HG02763 (cell line): ENCODE data around the gene ZNRD2.
A peak's percentile ranks its signal among the peaks of the same experiment; 100 is the strongest.
"Not testable (repeated sequence)": the region's sequence is repeated elsewhere in the genome, so short reads cannot be mapped to it uniquely, and the experiment has no call there.

Source experiments
- ATAC-seq: cut with Tn5 transposase; IDR thresholded peaks from one replicate; pipeline ENCODE4 v1.9.1; 2021; ENCODE audit warnings: mild to moderate bottlenecking, moderate library complexity; ENCODE audit not compliant: unreplicated experiment

The ZNRD2 gene

GRCh38 chr11:65569973-65570918 is at the start of gene ZNRD2:
Gene ZNRD2, plus strand, starts transcription at chr11:65570477. Its CDS starts 15 bp downstream, at chr11:65570492.
- ATAC-seq = peak; percentile 54

GRCh38 chr11:65521777-65522521 is 48.3 kb upstream of the ZNRD2 start:
- not testable (repeated sequence) for ATAC-seq

- not testable (repeated sequence) for ATAC-seq
Observed at GRCh38 chr11:65522718-65523630, 47.3 kb upstream of the ZNRD2 start.

DNA sequence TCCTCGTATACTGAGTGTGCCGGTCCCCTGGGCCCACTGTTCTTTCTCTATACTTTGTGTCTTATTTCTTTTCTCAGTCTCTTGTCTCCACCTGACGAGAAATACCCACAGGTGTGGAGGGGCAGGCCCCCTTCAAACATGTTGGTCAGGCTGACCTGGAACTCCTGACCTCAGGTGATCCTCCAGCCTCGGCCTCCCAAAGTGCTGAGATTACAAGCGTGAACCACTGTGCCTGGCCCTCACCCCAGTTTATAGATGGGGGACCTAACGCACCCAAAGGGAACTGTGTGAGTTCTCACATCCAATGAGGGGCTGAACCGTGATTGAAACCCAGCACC is 46.7 kb upstream of the ZNRD2 start:
- not testable (repeated sequence) for ATAC-seq

DNA sequence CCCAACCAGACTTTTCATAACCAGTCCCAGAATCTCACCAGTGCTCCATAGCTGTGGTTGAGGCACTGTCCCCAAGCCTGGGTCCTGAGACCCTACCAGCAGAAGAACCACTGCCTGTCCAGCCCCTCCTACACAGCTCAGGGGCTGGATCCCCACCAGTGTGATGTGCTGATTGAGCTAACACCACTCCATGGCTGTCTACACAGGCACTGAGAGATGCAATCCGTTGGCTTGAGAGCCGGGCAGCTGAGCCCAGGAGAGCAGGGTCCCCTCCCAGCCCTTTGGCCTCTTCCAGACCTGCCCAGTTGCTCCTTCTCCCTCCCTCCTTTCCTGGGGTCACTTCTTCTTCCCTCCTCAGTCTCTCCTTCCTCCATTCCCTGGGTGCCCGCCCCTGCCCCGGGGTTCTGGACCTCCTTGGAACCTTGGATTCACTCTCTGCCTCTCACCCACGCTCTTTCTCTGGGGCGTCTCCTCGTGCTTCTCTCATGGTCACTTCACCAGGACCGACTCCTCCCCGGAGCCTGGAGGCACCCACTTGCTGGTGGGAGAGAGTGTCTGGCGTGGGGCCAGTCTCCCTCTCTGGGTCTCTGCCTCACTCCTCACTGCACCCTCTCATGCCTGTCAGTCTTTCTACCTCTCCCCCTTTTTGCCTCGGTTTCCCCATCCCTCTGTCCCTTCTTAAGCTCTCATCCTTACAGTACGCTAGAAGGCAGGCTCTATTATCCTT is 46.1 kb upstream of the ZNRD2 start:
- no peak for ATAC-seq

GRCh38 chr11:65524741-65525545 is 45.3 kb upstream of the ZNRD2 start, which contains the start of gene SCYL1:
Gene SCYL1, plus strand, starts transcription at chr11:65525083. Its CDS starts 71 bp downstream, at chr11:65525154.
- ATAC-seq = peak; percentile 69

DNA sequence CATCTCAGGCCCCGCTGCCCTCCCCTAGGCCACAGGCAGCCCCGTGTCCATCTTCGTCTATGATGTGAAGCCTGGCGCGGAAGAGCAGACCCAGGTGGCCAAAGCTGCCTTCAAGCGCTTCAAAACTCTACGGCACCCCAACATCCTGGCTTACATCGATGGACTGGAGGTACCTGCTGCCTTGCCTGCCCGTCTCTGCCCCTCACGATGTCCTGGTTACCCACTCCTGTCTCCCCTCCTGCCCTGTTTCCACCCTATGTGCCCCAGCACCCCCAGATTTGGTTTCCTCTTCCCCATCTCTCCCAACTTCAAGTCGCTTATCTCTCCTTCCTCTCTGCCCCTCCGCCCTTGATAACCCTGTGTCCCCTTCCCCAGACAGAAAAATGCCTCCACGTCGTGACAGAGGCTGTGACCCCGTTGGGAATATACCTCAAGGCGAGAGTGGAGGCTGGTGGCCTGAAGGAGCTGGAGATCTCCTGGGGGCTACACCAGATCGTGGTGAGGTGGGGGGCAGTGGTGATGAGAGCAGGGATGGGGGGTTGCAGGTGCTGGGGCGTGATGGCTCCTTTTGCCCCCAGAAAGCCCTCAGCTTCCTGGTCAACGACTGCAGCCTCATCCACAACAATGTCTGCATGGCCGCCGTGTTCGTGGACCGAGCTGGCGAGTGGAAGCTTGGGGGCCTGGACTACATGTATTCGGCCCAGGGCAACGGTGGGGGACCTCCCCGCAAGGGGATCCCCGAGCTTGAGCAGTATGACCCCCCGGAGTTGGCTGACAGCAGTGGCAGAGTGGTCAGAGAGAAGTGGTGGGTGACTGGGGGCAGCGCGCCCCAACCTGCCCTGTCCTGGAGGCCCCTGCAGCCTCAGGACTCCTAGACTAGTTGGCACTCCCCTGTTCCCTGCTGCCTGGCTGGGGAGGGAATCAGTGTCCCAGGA is 44.5 kb upstream of the ZNRD2 start:
- ATAC-seq = no peak

DNA sequence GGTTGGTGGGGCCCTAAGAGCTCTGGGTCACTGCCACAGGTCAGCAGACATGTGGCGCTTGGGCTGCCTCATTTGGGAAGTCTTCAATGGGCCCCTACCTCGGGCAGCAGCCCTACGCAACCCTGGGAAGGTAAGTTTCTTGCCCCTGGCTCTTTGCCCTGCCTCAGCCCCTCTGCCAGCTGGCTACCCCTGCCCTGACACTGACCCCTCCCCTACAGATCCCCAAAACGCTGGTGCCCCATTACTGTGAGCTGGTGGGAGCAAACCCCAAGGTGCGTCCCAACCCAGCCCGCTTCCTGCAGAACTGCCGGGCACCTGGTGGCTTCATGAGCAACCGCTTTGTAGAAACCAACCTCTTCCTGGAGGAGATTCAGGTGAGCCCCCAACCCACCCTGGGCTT is 43.5 kb upstream of the ZNRD2 start:
- no peak for ATAC-seq

DNA sequence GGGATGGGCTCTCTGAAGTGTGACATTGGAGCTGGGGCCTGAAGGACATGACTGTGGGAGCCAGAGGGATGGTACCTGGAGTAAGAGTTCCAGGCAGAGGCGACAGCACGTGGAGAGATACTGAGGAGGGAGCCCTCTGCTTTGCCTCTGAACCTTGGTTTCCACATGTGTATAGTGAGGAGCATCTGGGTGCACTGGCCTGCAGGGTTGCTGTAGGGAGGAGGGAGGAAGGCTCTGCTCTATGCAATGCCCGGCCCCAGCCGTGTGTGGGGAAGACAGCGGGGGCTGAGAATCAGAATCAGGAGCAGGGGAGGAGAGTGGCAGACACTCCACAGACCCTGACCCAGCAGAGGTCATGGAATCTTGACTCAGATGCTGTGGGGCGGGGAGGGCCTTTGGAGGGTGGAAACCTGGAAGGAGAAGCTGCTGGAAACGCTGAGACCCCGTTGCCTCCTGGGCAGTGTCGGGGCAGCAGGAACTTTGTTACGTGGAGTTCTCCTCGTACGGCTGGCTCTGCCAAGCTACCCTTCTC is 41.4 kb upstream of the ZNRD2 start:
- no peak for ATAC-seq

DNA sequence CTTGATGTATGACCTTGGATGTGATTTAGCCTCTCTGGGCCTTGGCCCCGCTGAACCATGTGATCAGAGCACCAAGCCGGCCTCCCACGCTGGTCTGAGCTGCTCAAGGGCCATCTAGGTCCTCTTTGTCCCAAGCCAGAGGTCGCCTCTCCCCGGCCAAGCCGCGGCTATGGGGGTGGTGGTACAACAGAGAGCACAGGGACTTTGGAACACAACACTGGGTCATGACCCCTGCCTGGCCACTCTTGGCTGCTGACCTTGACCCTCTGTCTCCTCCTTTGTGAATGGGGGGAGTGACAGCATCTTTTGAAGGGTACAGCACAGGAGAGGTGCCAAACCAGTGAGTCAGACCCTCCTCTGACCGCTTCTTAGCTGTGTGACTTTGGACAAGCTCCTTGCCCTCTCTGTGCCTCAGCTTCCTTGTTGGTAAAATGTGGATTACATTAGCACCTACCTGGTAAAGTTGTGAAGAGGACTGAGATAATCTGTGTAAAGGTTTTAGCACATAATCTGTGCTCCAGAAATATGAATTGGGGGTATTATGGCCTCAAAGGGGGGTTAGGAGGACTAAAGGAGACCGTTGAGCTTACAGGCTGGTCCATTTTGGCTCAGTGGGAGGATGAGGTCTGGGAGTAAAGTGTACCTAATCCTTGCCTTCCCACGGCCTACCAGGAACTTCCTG is 40.7 kb upstream of the ZNRD2 start:
- no peak for ATAC-seq

GRCh38 chr11:65530157-65530496 is 40.1 kb upstream of the ZNRD2 start:
- no peak for ATAC-seq

DNA sequence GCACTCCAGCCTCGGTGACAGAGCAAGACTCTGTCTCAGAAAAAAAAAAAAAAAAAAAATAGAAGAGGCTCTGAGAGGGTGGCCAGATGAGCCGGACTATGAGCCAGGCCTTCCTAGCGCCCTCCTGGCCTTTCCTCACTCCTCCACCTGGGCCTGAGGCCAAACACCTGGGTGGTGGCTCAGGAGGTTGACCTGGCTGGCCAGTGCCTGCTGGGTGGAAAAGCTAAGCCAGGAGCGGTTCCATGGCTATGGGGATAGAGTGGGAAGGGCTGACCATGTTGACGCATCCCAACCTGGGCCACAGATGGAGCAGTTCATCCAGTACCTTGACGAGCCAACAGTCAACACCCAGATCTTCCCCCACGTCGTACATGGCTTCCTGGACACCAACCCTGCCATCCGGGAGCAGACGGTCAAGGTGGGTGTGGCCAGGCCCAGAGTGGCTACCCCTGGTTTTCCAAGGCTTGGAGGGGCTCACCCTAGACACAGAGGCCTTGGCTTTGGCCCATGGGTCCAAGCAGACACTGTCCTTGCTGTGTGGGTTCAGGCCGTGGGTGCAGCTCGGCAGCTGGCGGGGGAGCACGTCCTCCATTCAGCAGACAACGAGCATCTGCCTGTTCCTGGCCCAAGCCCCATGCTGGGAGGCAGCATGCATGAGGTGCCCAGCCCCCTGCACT is 37.8 kb upstream of the ZNRD2 start:
- no peak for ATAC-seq

GRCh38 chr11:65535102-65535501 is 35.2 kb upstream of the ZNRD2 start:
- no peak for ATAC-seq

- no peak for ATAC-seq
Observed at GRCh38 chr11:65536412-65537295, 33.6 kb upstream of the ZNRD2 start.

GRCh38 chr11:65537296-65537597 is 33.0 kb upstream of the ZNRD2 start:
- ATAC-seq = no peak

GRCh38 chr11:65537620-65538231 is 32.6 kb upstream of the ZNRD2 start:
- ATAC-seq = no peak
